Activated CD4-positive, alpha-beta T cell treated with anti-CD3 and anti-CD28 coated beads, Interleukin-2, amount 10 ng/mL, durations not matched to agents 7 days and 5 days (primary cell): Measurements from ENCODE around the gene ZNF341. TPM values are rescaled to one million over a fixed set of nuclear protein-coding genes. Genes with fewer than 3 reads are reported as not detected.

ENCODE experiments used
- CTCF ChIA-PET: fragments of 350-600 bp; sonication (Branson Sonifier 250); formaldehyde crosslinking; loops from one replicate; lab custom pipeline; 2021; ENCODE audit warnings: antibody characterized with exemption; lab: Charles Lee
- POLR2A ChIA-PET: fragments of 350-600 bp; sonication (Branson Sonifier 250); formaldehyde crosslinking; loops from one replicate; lab custom pipeline; 2021; ENCODE audit warnings: antibody characterized with exemption; lab: Charles Lee
- DNase-seq: peaks from one replicate; pipeline ENCODE4 v3.0.0-alpha.2; 2020
- H3K27ac Mint-ChIP-seq: one replicate; pipeline ENCODE4 v1.8.0; 2021; ENCODE audit warnings: mild to moderate bottlenecking, moderate library complexity, mixed read lengths
- H3K27me3 Mint-ChIP-seq: one replicate; pipeline ENCODE4 v1.8.0; 2021; ENCODE audit warnings: mixed read lengths
- H3K36me3 Mint-ChIP-seq: one replicate; pipeline ENCODE4 v1.8.0; 2021; ENCODE audit warnings: low read depth, mixed read lengths
- H3K4me1 Mint-ChIP-seq: one replicate; pipeline ENCODE4 v1.8.0; 2021; ENCODE audit warnings: mixed read lengths
- H3K4me3 Mint-ChIP-seq: one replicate; pipeline ENCODE4 v1.8.0; 2021; ENCODE audit warnings: mild to moderate bottlenecking, moderate library complexity, mixed read lengths
- H3K9me3 Mint-ChIP-seq: one replicate; pipeline ENCODE4 v1.8.0; 2021; ENCODE audit warnings: mixed read lengths
- total RNA-seq, 2 experiments: library from RNA; stranded (reverse); gene quantifications; one replicate each; pipeline ENCODE4 v1.2.3, GENCODE V29; 2021

Gene ZNF341
- total RNA-seq, 2 experiments from 2014 or later: 5.5 to 5.8 TPM

DNA sequence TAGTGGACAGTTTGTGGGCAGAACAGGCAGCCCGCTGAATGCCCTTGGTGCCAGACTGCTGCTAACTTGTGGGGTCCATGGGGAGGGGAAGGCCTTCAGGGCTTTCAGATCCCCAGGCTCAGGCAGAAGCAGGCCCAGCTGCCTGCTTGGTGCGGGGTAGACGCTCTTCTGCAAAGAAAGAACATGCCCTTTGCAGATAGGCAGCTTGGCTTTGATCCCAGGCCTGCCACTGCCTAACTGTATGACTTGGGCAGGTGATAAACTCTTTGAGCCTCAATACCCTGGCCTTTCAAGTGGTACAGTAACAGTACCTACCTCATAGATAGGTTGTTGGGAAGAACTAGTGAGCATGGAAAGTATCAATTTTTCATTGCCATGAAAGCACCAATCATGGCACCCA lies 107.8 kb downstream of the ZNF341 start:
- CTCF ChIA-PET: interaction anchor here (0.5 to 1.6 kb wide), 3 partner anchors 12 to 357 kb away, joined by 3 to 7 read pairs (median 3); no protein-coding TSS in a partner anchor
- no peaks in the 10 kb centered on the region for H3K9me3 Mint-ChIP-seq

GRCh38 chr20:33840160-33840559 lies 108.4 kb downstream of the ZNF341 start:
- H3K9me3 Mint-ChIP-seq: no peaks in the 10 kb centered on the region
- peaks cover 19% of the 10 kb centered on the region for H3K36me3 Mint-ChIP-seq
- H3K27me3 Mint-ChIP-seq: no peaks in the 10 kb centered on the region
- POLR2A ChIA-PET: no interaction called here
- no peak overlapping the region for H3K4me3 Mint-ChIP-seq
- H3K4me1 Mint-ChIP-seq: peaks cover 83% of the 10 kb centered on the region
- H3K27ac Mint-ChIP-seq: no peak overlapping the region
- CTCF ChIA-PET: interaction anchor here (0.6 to 1.6 kb wide), 2 partner anchors 11 to 356 kb away, joined by 3 read pairs; no protein-coding TSS in a partner anchor
- no peak for DNase-seq

More for the DNA sequence above, 107.8 kb downstream of the ZNF341 start:
- H3K36me3 Mint-ChIP-seq: peaks cover 21% of the 10 kb centered on the region
- H3K27me3 Mint-ChIP-seq: no peaks in the 10 kb centered on the region
- H3K4me1 Mint-ChIP-seq: peaks cover 80% of the 10 kb centered on the region
- H3K4me3 Mint-ChIP-seq: no peak overlapping the region
- no peak for DNase-seq
- no peak overlapping the region for H3K27ac Mint-ChIP-seq
- POLR2A ChIA-PET: no interaction called here

DNA sequence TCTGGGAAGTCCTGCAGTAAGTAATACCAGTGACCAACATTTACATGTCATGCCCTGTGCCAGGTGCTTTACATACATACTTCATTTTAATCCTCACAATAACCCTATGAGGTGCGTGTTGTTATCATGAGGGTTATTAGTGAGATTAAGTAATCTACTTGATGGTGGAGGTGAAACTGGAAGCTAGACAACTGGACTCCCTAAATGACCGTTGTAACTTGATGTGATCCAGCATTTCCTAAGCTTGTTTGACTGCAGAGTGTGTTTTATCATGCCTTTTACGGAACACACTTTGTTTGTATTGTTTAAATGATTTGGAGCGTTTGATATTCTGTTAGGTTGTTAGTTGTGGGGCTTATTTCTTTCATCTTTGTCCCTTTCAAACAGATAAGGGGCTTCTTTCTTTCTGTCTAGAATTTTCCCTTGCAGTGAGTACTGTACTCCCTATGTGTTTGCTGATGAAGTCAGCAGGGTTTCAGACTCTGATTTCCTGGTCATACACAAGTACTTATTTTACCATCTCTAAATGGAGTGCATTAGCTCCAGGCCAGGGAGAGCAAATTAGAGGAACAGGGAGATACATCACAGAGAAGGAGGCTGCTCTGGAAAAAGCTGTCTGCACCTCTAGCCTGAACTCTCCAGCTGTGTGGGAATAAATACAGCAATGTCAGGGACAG lies 109.1 kb downstream of the ZNF341 start:
- Mint-ChIP-seq H3K4me3 (no peak overlapping the region), H3K9me3 (no peaks in the 10 kb centered on the region), H3K36me3 (peaks cover 15% of the 10 kb centered on the region), H3K27ac (no peak overlapping the region), H3K4me1 (peaks cover 90% of the 10 kb centered on the region), H3K27me3 (no peaks in the 10 kb centered on the region)
- no peak for DNase-seq
- ChIA-PET POLR2A (no interaction called here), CTCF (no interaction called here)

DNA sequence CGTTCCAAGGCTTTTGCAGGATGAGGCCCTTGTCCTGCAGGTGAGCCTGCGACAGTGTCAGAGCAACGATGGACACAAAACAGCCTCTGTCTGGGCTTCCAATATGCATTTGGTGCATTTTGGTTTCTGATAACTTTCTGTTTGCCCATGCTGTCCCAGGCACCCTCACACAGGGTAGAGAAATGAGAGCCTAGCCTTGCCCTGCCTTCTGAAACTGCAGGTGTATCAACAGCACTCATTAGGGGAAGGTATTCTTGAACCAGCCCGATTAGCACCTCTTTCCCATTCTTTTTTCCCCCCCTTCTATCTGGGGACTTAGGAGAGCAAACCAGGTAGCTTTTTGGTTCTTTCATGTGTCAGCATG lies 109.6 kb downstream of the ZNF341 start:
- POLR2A ChIA-PET: no interaction called here
- H3K4me1 Mint-ChIP-seq: peaks cover 90% of the 10 kb centered on the region

More for the DNA sequence above, 109.6 kb downstream of the ZNF341 start:
- no peak for DNase-seq
- H3K27ac Mint-ChIP-seq: peak overlapping the region; percentile 60
- CTCF ChIA-PET: no interaction called here
- H3K9me3 Mint-ChIP-seq: no peaks in the 10 kb centered on the region
- H3K4me3 Mint-ChIP-seq: no peak overlapping the region
- H3K27me3 Mint-ChIP-seq: no peaks in the 10 kb centered on the region
- peaks cover 16% of the 10 kb centered on the region for H3K36me3 Mint-ChIP-seq

Other genes starting within 250 kb of the ZNF341 start
- gene CBFA2T2, start 241.9 kb upstream of the ZNF341 start, total RNA-seq: 10 to 100 TPM; 17.3 to 21.8 TPM
- gene C20orf144, start 69.7 kb upstream of the ZNF341 start, total RNA-seq: under 1 TPM; 0.15 to 0.25 TPM
- gene ACTL10, start 65.1 kb upstream of the ZNF341 start, total RNA-seq: 1 to 10 TPM; 2.4 to 4.1 TPM
- gene NECAB3, start 57.6 kb upstream of the ZNF341 start, total RNA-seq: 10 to 100 TPM; 48.2 to 54.3 TPM
- gene E2F1, start 45.6 kb upstream of the ZNF341 start, total RNA-seq: 10 to 100 TPM; 64.9 to 69.8 TPM
- gene PXMP4, start 11.7 kb upstream of the ZNF341 start, total RNA-seq: 10 to 100 TPM; 19.1 to 21.8 TPM
- 100 to 1,000 TPM; 105 to 108 TPM for gene CHMP4B, start 79.4 kb downstream of the ZNF341 start, total RNA-seq